Vagina (tissue), 2 donors: ENCODE data around the gene SLC35E3. TPM values are rescaled to one million over a fixed set of nuclear protein-coding genes. Genes with fewer than 3 reads are reported as not detected.
"Not testable (repeated sequence)": the region's sequence is repeated elsewhere in the genome, so short reads cannot be mapped to it uniquely, and the experiment has no call there.

Experiments used
- DNase-seq, 2 donors: peaks; one replicate each; pipeline ENCODE4 v3.0.0-alpha.2; 2017; ENCODE audit errors: extremely low spot score in 2 of 2
- H3K27ac ChIP-seq: fragments of 200-600 bp; sonication (generic); one replicate; pipeline ENCODE4 v1.5.1; 2019
- H3K27me3 ChIP-seq: fragments of 200-600 bp; sonication (generic); one replicate; pipeline ENCODE4 v1.5.1; 2019
- H3K36me3 ChIP-seq, 2 donors: fragments of 200-600 bp; sonication (generic); one replicate each; pipeline ENCODE4 v1.5.1; 2017 to 2019
- H3K4me1 ChIP-seq: fragments of 200-600 bp; sonication (generic); one replicate; pipeline ENCODE4 v1.5.1; 2019
- H3K4me3 ChIP-seq, 2 donors: fragments of 200-600 bp; sonication (generic); 1 replicate in 1 of 2; 2 replicates in 1 of 2; pipeline ENCODE4 v1.5.1; 2016 to 2019
- H3K9me3 ChIP-seq: fragments of 200-600 bp; sonication (generic); one replicate; pipeline ENCODE4 v1.5.1; 2019
- POLR2A ChIP-seq, 2 donors: fragments of 450-650 bp; IDR thresholded peaks; one replicate each; pipeline ENCODE4 v1.6.1; 2017; ENCODE audit warnings: antibody characterized with exemption in 2 of 2, mild to moderate bottlenecking in 2 of 2, moderate library complexity in 2 of 2
- POLR2AphosphoS5 ChIP-seq, 2 donors: sonication (generic); formaldehyde crosslinking; IDR thresholded peaks; one replicate each; pipeline ENCODE4 v1.9.0; 2017; ENCODE audit warnings: antibody characterized with exemption in 2 of 2, mild to moderate bottlenecking in 2 of 2, low read depth in 1 of 2; ENCODE audit not compliant: insufficient read depth in 1 of 2
- intact Hi-C: fragments of 100-400 bp; cut with DNase I; formaldehyde crosslinking; loops from one replicate; pipeline ENCODE4 v1.15.1; 2023
- total RNA-seq: library from RNA; depleted of rRNA; stranded (reverse); fragments of >200 nt; gene quantifications from one replicate; pipeline ENCODE4 v1.2.3, GENCODE V29; 2016
- TF ChIP-seq, protein P1 (sequence below), 3 experiments: fragments of 450-650 bp in 2 of 3; fragments of 200-600 bp in 1 of 3; sonication (generic) in 1 of 3; IDR thresholded peaks; one replicate each; pipeline ENCODE4 v1.5.1; 2017 to 2019; ENCODE audit warnings: antibody characterized with exemption in 3 of 3, mild to moderate bottlenecking in 2 of 3, moderate library complexity in 2 of 3

SLC35E3 gene
- total RNA-seq, 1 donor from 2014 or later: 5.9 TPM

DNA sequence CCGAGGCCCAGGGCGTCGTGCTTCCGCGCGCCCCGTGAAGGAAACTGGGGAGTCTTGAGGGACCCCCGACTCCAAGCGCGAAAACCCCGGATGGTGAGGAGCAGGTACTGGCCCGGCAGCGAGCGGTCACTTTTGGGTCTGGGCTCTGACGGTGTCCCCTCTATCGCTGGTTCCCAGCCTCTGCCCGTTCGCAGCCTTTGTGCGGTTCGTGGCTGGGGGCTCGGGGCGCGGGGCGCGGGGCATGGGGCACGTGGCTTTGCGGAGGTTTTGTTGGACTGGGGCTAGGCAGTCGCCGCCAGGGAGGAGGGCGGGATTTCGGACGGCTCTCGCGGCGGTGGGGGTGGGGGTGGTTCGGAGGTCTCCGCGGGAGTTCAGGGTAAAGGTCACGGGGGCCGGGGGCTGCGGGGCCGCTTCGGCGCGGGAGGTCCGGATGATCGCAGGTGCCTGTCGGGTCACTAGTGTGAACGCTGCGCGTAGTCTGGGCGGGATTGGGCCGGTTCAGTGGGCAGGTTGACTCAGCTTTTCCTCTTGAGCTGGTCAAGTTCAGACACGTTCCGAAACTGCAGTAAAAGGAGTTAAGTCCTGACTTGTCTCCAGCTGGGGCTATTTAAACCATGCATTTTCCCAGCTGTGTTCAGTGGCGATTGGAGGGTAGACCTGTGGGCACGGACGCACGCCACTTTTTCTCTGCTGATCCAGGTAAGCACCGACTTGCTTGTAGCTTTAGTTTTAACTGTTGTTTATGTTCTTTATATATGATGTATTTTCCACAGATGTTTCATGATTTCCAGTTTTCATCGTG, 62.6 kb downstream of the SLC35E3 start:
- TF ChIP-seq POLR2AphosphoS5 (IDR thresholded peaks at IDR 0.05; ENCODE audit: insufficient read depth in 1 of 2, low read depth in 1 of 2) (peak; percentile 56 to 78), POLR2A (IDR thresholded peaks at IDR 0.05) (peak in 1 of 2 donors; percentile 44)
- TF ChIP-seq, protein P1, sequence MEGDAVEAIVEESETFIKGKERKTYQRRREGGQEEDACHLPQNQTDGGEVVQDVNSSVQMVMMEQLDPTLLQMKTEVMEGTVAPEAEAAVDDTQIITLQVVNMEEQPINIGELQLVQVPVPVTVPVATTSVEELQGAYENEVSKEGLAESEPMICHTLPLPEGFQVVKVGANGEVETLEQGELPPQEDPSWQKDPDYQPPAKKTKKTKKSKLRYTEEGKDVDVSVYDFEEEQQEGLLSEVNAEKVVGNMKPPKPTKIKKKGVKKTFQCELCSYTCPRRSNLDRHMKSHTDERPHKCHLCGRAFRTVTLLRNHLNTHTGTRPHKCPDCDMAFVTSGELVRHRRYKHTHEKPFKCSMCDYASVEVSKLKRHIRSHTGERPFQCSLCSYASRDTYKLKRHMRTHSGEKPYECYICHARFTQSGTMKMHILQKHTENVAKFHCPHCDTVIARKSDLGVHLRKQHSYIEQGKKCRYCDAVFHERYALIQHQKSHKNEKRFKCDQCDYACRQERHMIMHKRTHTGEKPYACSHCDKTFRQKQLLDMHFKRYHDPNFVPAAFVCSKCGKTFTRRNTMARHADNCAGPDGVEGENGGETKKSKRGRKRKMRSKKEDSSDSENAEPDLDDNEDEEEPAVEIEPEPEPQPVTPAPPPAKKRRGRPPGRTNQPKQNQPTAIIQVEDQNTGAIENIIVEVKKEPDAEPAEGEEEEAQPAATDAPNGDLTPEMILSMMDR (IDR thresholded peaks at IDR 0.05): peak in 1 of 3 experiments; percentile 42
- peaks cover 0 to 22% of the 10 kb centered on the region in 2 donors for H3K36me3 ChIP-seq
- H3K4me1 ChIP-seq: peaks cover 49% of the 10 kb centered on the region
- H3K9me3 ChIP-seq: no peaks in the 10 kb centered on the region
- H3K4me3 ChIP-seq: peak overlapping the region; percentile 65 to 98
- no peaks in the 10 kb centered on the region for H3K27me3 ChIP-seq
- H3K27ac ChIP-seq: peak overlapping the region; percentile 100
- intact Hi-C loops: no loop called here
- peak in 1 of 2 donors; percentile 97 for DNase-seq

DNA sequence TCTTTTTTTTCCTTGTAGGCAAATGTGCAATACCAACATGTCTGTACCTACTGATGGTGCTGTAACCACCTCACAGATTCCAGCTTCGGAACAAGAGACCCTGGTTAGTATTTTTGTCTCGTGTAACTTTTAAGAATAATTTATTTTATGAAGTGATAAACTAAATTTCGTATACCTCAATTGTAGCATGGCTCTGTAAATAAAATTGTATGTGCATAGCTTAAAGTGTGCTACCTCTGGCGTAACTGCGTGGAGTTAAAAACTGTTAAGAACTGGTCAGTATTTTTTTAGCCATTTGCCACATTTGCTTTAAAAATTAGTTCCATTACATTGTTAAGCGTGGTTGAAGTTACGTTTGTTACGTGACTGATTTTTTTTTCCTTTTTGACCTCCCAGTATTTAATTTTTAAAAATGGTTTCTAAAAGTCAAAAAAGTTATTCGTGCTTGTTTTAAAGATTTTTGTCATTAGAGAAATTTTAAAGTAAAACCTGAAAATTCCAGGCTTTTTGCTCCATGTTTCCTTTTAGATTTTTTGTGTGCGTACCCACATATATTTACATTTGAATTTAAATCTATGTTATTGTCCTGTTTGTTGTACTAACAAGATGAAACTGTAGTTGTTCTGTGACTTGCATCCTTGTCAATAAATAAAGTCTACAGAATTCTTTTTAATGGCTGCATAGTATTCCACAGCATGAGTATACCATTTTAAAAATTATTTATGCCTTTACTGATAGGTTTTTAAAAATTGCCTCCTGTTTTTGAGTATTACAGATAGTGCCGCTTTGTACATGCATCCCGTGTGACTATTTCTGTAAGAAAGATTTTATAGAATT, 63.4 kb downstream of the SLC35E3 start:
- DNase-seq: no peak
- intact Hi-C loops: no loop called here
- H3K4me3 ChIP-seq: peak overlapping the region; percentile 65 to 98
- peaks cover 0 to 30% of the 10 kb centered on the region in 2 donors for H3K36me3 ChIP-seq
- no peaks in the 10 kb centered on the region for H3K27me3 ChIP-seq
- no peaks in the 10 kb centered on the region for H3K9me3 ChIP-seq
- H3K27ac ChIP-seq: peak overlapping the region; percentile 100
- H3K4me1 ChIP-seq: peaks cover 51% of the 10 kb centered on the region
- TF ChIP-seq POLR2AphosphoS5 (IDR thresholded peaks at IDR 0.05; ENCODE audit: insufficient read depth in 1 of 2, low read depth in 1 of 2) (no peak), POLR2A (IDR thresholded peaks at IDR 0.05) (no peak)
- TF ChIP-seq, protein P1 (IDR thresholded peaks at IDR 0.05): no peak

DNA sequence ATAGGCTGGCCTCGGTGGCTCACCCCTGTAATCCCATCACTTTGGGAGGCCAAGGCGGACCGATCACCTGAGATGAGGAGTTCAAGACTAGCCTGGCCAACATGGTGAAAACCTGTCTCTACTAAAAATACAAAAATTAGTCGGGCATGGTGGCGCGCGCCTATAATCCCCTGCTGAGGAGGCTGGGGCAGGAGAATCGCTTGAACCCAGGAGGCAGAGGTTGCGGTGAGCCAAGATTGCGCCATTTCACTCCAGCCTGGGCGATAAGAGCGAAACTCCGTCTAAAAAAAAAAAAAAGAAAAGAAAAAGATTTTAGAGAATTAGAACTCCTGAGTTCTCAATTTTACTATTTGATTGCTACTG, 64.0 kb downstream of the SLC35E3 start:
- peaks cover 0 to 36% of the 10 kb centered on the region in 2 donors for H3K36me3 ChIP-seq
- H3K4me3 ChIP-seq, H3K9me3 ChIP-seq, DNase-seq, H3K27ac ChIP-seq, H3K27me3 ChIP-seq, intact Hi-C loops: not testable (repeated sequence)
- H3K4me1 ChIP-seq: peaks cover 56% of the 10 kb centered on the region

DNA sequence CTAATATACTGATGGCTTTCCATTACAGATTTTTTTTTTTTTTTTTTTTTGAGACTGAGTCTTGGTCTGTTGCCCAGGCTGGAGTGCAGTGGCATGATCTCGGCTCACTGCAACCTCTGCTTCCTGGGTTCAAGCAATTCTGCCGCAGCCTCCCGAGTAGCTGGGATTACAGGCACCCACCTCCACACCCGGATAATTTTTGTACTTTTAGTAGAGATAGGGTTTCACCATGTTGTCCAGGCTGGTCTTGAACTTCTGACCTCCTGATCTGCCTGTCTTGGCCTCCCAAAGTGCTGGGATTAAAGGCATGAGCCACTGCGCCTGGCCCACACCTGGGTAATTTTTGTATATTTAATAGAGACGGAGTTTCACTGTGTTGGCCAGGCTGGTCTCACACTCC, 65.6 kb downstream of the SLC35E3 start:
- DNase-seq, H3K9me3 ChIP-seq, intact Hi-C loops, H3K27ac ChIP-seq, H3K4me3 ChIP-seq, H3K27me3 ChIP-seq: not testable (repeated sequence)
- Histone ChIP-seq H3K36me3 (peaks cover 0 to 50% of the 10 kb centered on the region in 2 donors), H3K4me1 (peaks cover 71% of the 10 kb centered on the region)

DNA sequence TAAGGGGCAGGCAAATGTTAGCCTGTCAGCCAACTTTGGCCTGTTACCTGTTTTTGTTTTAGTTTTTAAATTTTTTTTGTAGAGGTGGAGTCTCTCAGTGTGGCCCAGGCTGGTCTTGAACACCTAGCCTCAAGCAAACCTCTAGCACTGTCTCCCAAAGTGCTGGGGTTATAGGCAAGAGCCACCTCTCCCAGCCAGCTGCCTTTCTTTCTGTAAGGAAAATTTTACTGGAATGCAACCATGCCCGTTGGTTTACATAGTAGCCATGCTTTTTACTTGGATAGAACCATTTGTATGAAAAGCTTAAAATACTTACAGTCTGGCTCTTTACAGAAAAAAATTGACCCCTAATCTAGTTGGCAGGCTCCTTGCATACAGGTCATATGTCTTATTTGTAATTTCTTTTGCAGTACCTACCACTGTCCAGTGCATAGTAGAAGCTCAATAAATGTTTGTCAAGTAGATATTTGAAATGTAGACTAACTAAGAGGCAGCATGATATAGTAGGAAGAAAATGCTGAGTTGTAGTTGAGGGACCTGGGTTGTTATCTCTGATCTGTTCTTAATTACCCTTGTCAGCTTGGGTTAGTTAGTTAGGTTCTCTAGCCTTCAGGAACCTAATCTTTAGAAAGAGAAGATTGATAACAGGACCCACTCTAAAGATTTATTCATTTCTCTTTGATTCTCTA, 66.7 kb downstream of the SLC35E3 start:
- Histone ChIP-seq H3K27ac (peak overlapping the region; percentile 2), H3K4me1 (peaks cover 64% of the 10 kb centered on the region), H3K36me3 (peaks cover 0 to 61% of the 10 kb centered on the region in 2 donors), H3K27me3 (no peaks in the 10 kb centered on the region), H3K9me3 (no peaks in the 10 kb centered on the region), H3K4me3 (no peak overlapping the region)
- no peak for DNase-seq
- TF ChIP-seq POLR2AphosphoS5 (IDR thresholded peaks at IDR 0.05; ENCODE audit: insufficient read depth in 1 of 2, low read depth in 1 of 2) (no peak), POLR2A (IDR thresholded peaks at IDR 0.05) (no peak)
- TF ChIP-seq, protein P1 (IDR thresholded peaks at IDR 0.05): no peak
- intact Hi-C loops: no loop called here
